Thoracic aorta (tissue), 2 donors: Measurements from ENCODE around the gene ZSCAN32. TPM values are rescaled to one million over a fixed set of nuclear protein-coding genes. Genes with fewer than 3 reads are reported as not detected.

Experiments
- ATAC-seq: fragments of 150-250 bp; one replicate; pipeline ENCODE4 v1.8.0; 2017; ENCODE audit warnings: low read depth; ENCODE audit not compliant: insufficient number of reproducible peaks, low FRiP score
- DNase-seq: peaks from one replicate; pipeline ENCODE4 v3.0.0-alpha.2; 2020; ENCODE audit warnings: low spot score
- H3K27ac ChIP-seq, 2 donors: fragments of 200-600 bp; sonication (generic); 1 replicate in 1 of 2; 2 replicates in 1 of 2; pipeline ENCODE4 v1.5.1; 2016; ENCODE audit warnings: mild to moderate bottlenecking in 2 of 2, moderate library complexity in 2 of 2
- H3K27me3 ChIP-seq: fragments of 200-600 bp; sonication (generic); replicated peaks from 2 replicates; pipeline ENCODE4 v1.6.0; 2016; ENCODE audit warnings: mild to moderate bottlenecking; ENCODE audit not compliant: insufficient read depth
- H3K36me3 ChIP-seq: fragments of 200-600 bp; sonication (generic); one replicate; pipeline ENCODE4 v1.5.1; 2016
- H3K4me1 ChIP-seq, 2 donors: fragments of 200-600 bp; sonication (generic); 1 replicate in 1 of 2; 2 replicates in 1 of 2; pipeline versions ENCODE4 v1.5.1 to v1.6.0; 2016; ENCODE audit warnings: low read depth in 2 of 2, mild to moderate bottlenecking in 1 of 2; ENCODE audit not compliant: control insufficient read depth in 1 of 2
- H3K4me3 ChIP-seq: fragments of 200-600 bp; sonication (generic); 2 replicates; pipeline ENCODE4 v1.5.1; 2016; ENCODE audit warnings: mild to moderate bottlenecking
- H3K9me3 ChIP-seq: fragments of 200-600 bp; sonication (generic); 2 replicates; pipeline ENCODE4 v1.5.1; 2016
- CTCF ChIP-seq: fragments of 200-600 bp; sonication (generic); IDR thresholded peaks from one replicate; pipeline ENCODE4 v1.5.1; 2019; ENCODE audit warnings: antibody characterized with exemption
- total RNA-seq, 2 donors: library from RNA; depleted of rRNA; stranded (reverse); fragments of >200 nt; gene quantifications; one replicate each; pipeline versions ENCODE4 v1.1.0 to v1.2.3, GENCODE V29; 2016

The ZSCAN32 gene
- total RNA-seq, 2 donors from 2014 or later: 12.5 to 15.0 TPM

DNA sequence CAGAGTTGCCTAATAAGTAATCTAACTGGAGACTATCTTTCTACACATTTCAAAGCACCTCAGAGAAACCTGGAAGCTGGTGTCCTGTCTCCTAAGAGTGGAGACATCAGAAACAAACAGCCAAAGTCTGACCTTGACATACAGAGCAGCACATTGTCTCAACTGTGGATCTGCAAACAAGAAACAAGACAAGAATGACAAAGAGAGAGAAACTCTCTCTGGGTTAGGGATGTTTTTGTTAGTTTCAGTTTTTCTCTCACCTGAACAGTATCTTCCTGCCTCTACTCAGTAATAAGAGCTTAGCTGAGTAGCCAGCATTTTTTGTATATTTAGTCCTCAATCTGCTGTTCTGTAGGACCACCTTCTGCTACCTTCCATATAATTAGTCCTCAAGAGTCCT, 33.6 kb upstream of the ZSCAN32 start:
- no peaks in the 10 kb centered on the region for H3K4me1 ChIP-seq
- DNase-seq (no peak), ATAC-seq (no peak)
- TF ChIP-seq CTCF: no peak
- no peak overlapping the region for H3K27ac ChIP-seq
- H3K27me3 ChIP-seq: no peaks in the 10 kb centered on the region
- peaks cover 1% of the 10 kb centered on the region for H3K9me3 ChIP-seq
- no peak overlapping the region for H3K4me3 ChIP-seq
- peaks cover 10% of the 10 kb centered on the region for H3K36me3 ChIP-seq

DNA sequence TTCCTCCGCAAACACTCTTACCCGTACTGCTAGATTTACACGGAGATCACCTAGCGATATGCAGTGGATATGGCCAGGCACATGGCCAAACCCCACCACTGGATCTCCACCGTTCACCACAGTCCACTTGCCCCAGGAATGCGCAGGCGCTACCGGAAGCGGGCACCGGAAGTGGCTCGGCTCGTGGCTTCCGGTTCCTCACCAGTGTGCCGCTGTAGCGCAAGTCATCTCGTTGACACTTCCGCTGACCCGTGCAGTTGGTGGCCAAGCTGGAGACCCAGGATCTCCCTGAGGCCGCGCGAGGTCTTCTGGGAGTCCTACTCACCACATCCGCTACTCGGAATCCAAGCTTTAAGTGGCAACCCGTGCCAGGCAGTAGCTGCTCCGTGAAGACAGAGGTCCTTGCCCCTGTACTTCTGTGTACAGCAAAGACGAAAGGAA, 31.0 kb upstream of the ZSCAN32 start:
- Histone ChIP-seq H3K36me3 (peaks cover 4% of the 10 kb centered on the region), H3K9me3 (no peaks in the 10 kb centered on the region), H3K27me3 (no peaks in the 10 kb centered on the region), H3K27ac (no peak overlapping the region), H3K4me1 (no peaks in the 10 kb centered on the region), H3K4me3 (peak overlapping the region; percentile 54)
- ATAC-seq: no peak
- DNase-seq: no peak
- TF ChIP-seq CTCF: no peak

DNA sequence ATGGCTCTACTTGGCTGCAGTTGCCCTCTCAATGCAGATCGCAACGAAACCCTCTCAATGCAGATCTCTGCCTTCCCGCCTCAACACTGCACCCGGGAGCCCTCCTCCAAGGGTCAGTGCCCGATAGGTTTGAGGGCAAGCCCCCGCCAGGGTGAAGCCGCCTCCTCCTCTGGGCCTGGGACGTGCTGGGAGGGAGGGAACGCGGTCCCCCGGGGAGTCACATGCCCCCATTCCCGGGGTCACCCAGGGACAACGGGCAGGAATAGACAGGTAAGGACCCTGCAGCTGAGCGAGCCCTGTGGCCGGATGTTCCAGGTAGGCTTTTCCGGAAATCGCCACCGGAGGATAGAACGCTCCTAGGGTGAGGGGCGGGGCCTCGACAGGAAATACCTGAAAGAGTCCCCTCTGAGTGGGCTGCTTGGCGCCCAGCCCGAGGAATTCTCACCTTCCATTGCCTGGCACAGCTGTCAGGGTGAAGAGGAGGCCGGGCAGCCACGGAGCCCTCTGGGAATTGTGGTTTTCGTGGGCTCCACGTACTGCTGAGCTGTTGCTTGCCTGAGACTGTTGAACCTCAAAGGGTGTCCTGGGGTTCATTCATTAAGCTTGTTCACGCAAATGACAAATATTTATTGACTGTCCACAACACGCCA, 13.1 kb upstream of the ZSCAN32 start:
- ATAC-seq (no peak), DNase-seq (no peak)
- Histone ChIP-seq H3K4me3 (no peak overlapping the region), H3K36me3 (peaks cover 20% of the 10 kb centered on the region), H3K9me3 (peaks cover 52% of the 10 kb centered on the region), H3K27me3 (no peaks in the 10 kb centered on the region), H3K27ac (no peak overlapping the region), H3K4me1 (no peaks in the 10 kb centered on the region)
- no peak for TF ChIP-seq CTCF

DNA sequence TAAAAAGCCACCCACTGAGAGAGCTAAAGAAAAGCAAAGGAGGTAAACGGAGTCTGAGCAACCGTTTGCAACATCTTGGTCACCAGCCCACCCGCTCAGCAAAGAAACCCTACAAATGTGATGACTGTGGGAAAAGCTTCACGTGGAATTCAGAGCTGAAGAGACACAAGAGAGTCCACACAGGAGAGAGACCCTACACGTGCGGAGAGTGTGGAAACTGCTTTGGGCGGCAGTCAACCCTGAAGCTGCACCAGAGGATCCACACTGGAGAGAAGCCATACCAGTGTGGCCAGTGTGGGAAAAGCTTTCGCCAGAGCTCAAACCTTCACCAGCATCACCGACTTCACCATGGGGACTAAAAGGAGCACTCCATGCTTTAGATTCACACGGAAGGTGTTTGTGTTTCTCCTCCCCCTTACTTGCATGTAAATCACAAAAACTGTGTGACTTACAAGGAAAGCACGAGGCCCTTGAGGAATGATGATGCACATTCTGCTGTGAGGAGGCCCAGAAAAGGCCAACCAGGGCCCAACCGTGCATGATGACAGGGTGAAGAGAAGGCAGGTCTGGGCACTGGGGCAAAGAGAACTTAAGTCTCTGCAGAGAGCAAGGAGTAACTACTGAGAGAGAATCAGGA, 7.9 kb upstream of the ZSCAN32 start:
- ATAC-seq: no peak
- peaks cover 66% of the 10 kb centered on the region for H3K36me3 ChIP-seq
- TF ChIP-seq CTCF: no peak

DNA sequence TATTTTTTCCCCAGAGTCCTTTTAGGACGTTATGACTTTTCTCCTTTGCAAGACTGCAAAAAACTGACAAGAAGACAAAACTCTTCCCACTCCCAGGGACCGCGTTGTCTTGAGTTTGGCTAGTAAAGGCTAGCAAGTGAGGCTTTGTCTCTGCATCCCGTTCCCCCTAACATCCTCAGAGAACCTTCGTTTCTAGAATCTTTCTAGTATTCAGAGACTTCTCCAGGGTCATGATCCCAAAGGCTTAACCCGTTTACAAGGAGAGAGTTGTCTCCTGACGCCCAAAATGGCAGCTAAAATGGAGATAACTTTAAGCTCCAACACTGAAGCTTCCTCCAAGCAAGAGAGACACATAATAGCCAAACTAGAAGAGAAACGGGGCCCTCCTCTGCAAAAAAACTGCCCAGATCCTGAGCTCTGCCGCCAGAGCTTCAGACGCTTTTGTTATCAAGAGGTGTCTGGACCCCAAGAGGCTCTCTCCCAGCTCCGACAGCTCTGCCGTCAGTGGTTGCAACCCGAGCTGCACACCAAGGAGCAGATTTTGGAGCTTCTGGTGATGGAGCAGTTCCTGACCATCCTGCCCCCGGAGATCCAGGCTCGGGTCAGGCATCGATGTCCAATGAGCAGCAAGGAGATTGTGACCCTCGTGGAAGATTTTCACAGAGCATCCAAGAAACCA, 1.1 kb upstream of the ZSCAN32 start:
- Histone ChIP-seq H3K36me3 (peaks cover 33% of the 10 kb centered on the region), H3K4me3 (peak overlapping the region; percentile 91), H3K4me1 (peaks cover 10 to 32% of the 10 kb centered on the region in 2 donors), H3K27ac (peak overlapping the region; percentile 75 to 79), H3K27me3 (no peaks in the 10 kb centered on the region), H3K9me3 (peaks cover 17% of the 10 kb centered on the region)
- ATAC-seq (no peak), DNase-seq (no peak)
- TF ChIP-seq CTCF: no peak

More for the DNA sequence above, 7.9 kb upstream of the ZSCAN32 start:
- H3K4me3 ChIP-seq: peak overlapping the region; percentile 13
- no peak for DNase-seq
- no peak overlapping the region for H3K27ac ChIP-seq
- H3K4me1 ChIP-seq: peaks cover 0 to 3% of the 10 kb centered on the region in 2 donors
- H3K9me3 ChIP-seq: peaks cover 71% of the 10 kb centered on the region
- H3K27me3 ChIP-seq: no peaks in the 10 kb centered on the region
